ENCODE results near the gene ACAT2. TPM values are rescaled to one million over a fixed set of nuclear protein-coding genes. Genes with fewer than 3 reads are reported as not detected.

The ACAT2 gene
- polyA plus RNA-seq, 1 donor from 2014 or later = 143 TPM

DNA sequence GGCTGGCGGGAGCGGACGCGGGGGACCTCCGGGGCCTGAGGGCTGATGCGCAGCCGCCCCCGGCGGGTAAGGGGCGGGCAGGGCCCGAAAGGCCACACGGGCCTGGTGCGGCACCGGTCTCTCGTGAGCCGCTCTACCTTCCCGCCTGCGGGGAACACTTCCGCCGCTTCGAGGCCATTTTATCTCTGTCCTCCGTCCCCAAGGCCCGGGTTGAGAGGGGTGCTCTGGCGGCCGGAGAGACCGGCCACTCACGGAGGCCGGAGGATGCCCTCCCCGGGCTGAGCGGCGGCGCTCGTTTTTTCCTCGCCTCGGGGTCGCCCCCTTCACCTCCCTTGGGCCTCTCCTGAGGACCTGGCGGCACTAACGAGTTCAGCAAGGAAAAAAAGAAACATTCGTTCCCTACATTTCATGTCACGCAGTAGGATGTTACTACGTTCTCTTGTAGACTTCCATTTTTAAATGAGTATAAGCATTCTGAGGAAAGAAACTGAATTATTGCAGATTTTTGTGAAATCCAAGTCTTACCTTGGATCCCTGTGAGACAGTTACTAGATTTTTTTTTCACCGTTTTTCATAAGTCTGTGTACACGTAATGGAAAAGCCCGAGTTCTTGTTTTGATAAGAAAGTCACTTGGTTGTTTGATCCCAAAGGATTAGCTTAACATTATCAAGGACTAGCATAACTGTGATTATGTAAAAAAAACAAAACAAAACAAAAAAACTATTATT is 34.0 kb upstream of the ACAT2 start:
- no peaks in the 10 kb centered on the region for H3K9me2 ChIP-seq (ENCODE audit: insufficient read depth, low read length)
- no peaks in the 10 kb centered on the region for H3K27me3 ChIP-seq (ENCODE audit: insufficient read depth, low read depth, low read length)
- TF ChIP-seq, protein P1, sequence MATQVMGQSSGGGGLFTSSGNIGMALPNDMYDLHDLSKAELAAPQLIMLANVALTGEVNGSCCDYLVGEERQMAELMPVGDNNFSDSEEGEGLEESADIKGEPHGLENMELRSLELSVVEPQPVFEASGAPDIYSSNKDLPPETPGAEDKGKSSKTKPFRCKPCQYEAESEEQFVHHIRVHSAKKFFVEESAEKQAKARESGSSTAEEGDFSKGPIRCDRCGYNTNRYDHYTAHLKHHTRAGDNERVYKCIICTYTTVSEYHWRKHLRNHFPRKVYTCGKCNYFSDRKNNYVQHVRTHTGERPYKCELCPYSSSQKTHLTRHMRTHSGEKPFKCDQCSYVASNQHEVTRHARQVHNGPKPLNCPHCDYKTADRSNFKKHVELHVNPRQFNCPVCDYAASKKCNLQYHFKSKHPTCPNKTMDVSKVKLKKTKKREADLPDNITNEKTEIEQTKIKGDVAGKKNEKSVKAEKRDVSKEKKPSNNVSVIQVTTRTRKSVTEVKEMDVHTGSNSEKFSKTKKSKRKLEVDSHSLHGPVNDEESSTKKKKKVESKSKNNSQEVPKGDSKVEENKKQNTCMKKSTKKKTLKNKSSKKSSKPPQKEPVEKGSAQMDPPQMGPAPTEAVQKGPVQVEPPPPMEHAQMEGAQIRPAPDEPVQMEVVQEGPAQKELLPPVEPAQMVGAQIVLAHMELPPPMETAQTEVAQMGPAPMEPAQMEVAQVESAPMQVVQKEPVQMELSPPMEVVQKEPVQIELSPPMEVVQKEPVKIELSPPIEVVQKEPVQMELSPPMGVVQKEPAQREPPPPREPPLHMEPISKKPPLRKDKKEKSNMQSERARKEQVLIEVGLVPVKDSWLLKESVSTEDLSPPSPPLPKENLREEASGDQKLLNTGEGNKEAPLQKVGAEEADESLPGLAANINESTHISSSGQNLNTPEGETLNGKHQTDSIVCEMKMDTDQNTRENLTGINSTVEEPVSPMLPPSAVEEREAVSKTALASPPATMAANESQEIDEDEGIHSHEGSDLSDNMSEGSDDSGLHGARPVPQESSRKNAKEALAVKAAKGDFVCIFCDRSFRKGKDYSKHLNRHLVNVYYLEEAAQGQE (IDR thresholded peaks at IDR 0.05; ENCODE audit: borderline replicate concordance) = peak; percentile 81
- TF ChIP-seq MXI1 (conservative IDR thresholded peaks at IDR 0.05; ENCODE audit: poor library complexity, severe bottlenecking) (peak; percentile 13), EZH2 (IDR thresholded peaks at IDR 0.05; ENCODE audit: borderline replicate concordance, insufficient read depth, low read length, poor library complexity, severe bottlenecking) (no peak)
- TF ChIP-seq, protein P2, sequence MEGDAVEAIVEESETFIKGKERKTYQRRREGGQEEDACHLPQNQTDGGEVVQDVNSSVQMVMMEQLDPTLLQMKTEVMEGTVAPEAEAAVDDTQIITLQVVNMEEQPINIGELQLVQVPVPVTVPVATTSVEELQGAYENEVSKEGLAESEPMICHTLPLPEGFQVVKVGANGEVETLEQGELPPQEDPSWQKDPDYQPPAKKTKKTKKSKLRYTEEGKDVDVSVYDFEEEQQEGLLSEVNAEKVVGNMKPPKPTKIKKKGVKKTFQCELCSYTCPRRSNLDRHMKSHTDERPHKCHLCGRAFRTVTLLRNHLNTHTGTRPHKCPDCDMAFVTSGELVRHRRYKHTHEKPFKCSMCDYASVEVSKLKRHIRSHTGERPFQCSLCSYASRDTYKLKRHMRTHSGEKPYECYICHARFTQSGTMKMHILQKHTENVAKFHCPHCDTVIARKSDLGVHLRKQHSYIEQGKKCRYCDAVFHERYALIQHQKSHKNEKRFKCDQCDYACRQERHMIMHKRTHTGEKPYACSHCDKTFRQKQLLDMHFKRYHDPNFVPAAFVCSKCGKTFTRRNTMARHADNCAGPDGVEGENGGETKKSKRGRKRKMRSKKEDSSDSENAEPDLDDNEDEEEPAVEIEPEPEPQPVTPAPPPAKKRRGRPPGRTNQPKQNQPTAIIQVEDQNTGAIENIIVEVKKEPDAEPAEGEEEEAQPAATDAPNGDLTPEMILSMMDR (IDR thresholded peaks at IDR 0.05; ENCODE audit: poor library complexity, severe bottlenecking) = no peak
- H4K20me1 ChIP-seq (ENCODE audit: insufficient read depth) = peaks cover 15% of the 10 kb centered on the region
- peak overlapping the region; percentile 90 for H3K4me2 ChIP-seq (ENCODE audit: low read length)
- peak overlapping the region; percentile 96 for H3K4me3 ChIP-seq (ENCODE audit: low read length)
- H3K9me3 ChIP-seq (ENCODE audit: low read length) = no peaks in the 10 kb centered on the region
- peaks cover 73% of the 10 kb centered on the region for H3K79me2 ChIP-seq (replicated peaks; ENCODE audit: insufficient read depth, low read length)
- peak overlapping the region; percentile 22 for H2AFZ ChIP-seq (ENCODE audit: low read depth, low read length)
- peak overlapping the region; percentile 99 for H3K27ac ChIP-seq (ENCODE audit: low read length)
- H3F3A ChIP-seq (ENCODE audit: insufficient read depth, low read length, poor library complexity, severe bottlenecking) = peaks cover 6% of the 10 kb centered on the region
- peak overlapping the region; percentile 98 for H3K9ac ChIP-seq (ENCODE audit: low read length)
- H3K36me3 ChIP-seq (ENCODE audit: insufficient read depth, low read length) = no peaks in the 10 kb centered on the region

DNA sequence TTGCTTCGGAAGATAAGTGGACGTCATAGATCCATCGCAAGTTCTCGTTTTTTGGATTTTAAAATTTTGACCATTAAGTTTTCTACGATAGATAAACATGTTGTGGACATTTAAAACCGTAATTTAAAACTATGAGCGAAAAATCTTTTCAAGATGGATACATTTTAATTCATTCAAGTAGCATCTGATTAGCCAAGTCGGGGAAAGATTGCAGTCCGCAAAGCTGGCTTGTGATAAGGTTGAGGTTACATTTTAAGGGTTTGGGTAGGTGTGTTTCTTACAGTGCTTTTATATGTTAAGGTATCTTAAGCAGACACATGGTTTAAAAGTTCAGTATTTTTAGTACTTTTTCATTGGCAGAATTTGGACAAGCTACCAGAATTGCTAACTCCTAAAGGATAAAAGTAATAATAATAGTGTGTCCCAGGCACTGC is 33.3 kb upstream of the ACAT2 start:
- Histone ChIP-seq H3K79me2 (replicated peaks; ENCODE audit: insufficient read depth, low read length) (peaks cover 79% of the 10 kb centered on the region), H3K4me3 (ENCODE audit: low read length) (peak overlapping the region; percentile 96), H3K27ac (ENCODE audit: low read length) (peak overlapping the region; percentile 99), H4K20me1 (ENCODE audit: insufficient read depth) (peaks cover 15% of the 10 kb centered on the region), H3K9me3 (ENCODE audit: low read length) (no peaks in the 10 kb centered on the region), H3K9ac (ENCODE audit: low read length) (peak overlapping the region; percentile 98), H3K4me2 (ENCODE audit: low read length) (peak overlapping the region; percentile 90), H3K36me3 (ENCODE audit: insufficient read depth, low read length) (no peaks in the 10 kb centered on the region), H3K9me2 (ENCODE audit: insufficient read depth, low read length) (no peaks in the 10 kb centered on the region), H3F3A (ENCODE audit: insufficient read depth, low read length, poor library complexity, severe bottlenecking) (peaks cover 6% of the 10 kb centered on the region), H3K27me3 (ENCODE audit: insufficient read depth, low read depth, low read length) (no peaks in the 10 kb centered on the region), H2AFZ (ENCODE audit: low read depth, low read length) (no peak overlapping the region)
- no peak for TF ChIP-seq MXI1 (conservative IDR thresholded peaks at IDR 0.05; ENCODE audit: poor library complexity, severe bottlenecking)
- no peak for TF ChIP-seq EZH2 (IDR thresholded peaks at IDR 0.05; ENCODE audit: borderline replicate concordance, insufficient read depth, low read length, poor library complexity, severe bottlenecking)
- no peak for TF ChIP-seq EP300 (conservative IDR thresholded peaks at IDR 0.05; ENCODE audit: poor library complexity, severe bottlenecking)
- TF ChIP-seq RAD21 (conservative IDR thresholded peaks at IDR 0.05) = no peak
- TF ChIP-seq TAF1 (IDR thresholded peaks at IDR 0.05; ENCODE audit: low read depth) = no peak
- TF ChIP-seq, protein P1 (IDR thresholded peaks at IDR 0.05; ENCODE audit: borderline replicate concordance) = no peak
- TF ChIP-seq SMC3 (conservative IDR thresholded peaks at IDR 0.05; ENCODE audit: poor library complexity) = no peak
- TF ChIP-seq POLR2AphosphoS5 (IDR thresholded peaks at IDR 0.05) = no peak
- TF ChIP-seq, protein P2 (IDR thresholded peaks at IDR 0.05; ENCODE audit: poor library complexity, severe bottlenecking) = no peak
